Measurements from ENCODE around the gene RAET1G.
"Not testable (repeated sequence)": the region's sequence is repeated elsewhere in the genome, so short reads cannot be mapped to it uniquely, and the experiment has no call there.

RAET1G gene

GRCh38 chr6:149960488-149960887, 37.6 kb upstream of the RAET1G start:
- DNase-seq, result no peak
- H3K27me3 ChIP-seq, result peaks cover 59% of the 10 kb centered on the region
- H3K9me3 ChIP-seq, result no peaks in the 10 kb centered on the region
- no peak overlapping the region for H3K4me3 ChIP-seq (ENCODE audit: low read depth, low read length)
- H3K4me1 ChIP-seq, result no peaks in the 10 kb centered on the region
- TF ChIP-seq CTCF (IDR thresholded peaks at IDR 0.05; ENCODE audit: low read depth, low read length), result no peak
- no peaks in the 10 kb centered on the region for H3K36me3 ChIP-seq

- peaks cover 58% of the 10 kb centered on the region for H3K27me3 ChIP-seq
- not testable (repeated sequence) for H3K36me3 ChIP-seq; H3K4me3 ChIP-seq (ENCODE audit: low read depth, low read length); H3K4me1 ChIP-seq; H3K9me3 ChIP-seq; DNase-seq
Observed at GRCh38 chr6:149959806-149960205, 36.9 kb upstream of the RAET1G start.

GRCh38 chr6:149958124-149958523, 35.2 kb upstream of the RAET1G start:
- not testable (repeated sequence) for DNase-seq; H3K36me3 ChIP-seq; H3K4me1 ChIP-seq; H3K4me3 ChIP-seq (ENCODE audit: low read depth, low read length); H3K9me3 ChIP-seq
- H3K27me3 ChIP-seq, result peaks cover 54% of the 10 kb centered on the region

- not testable (repeated sequence) for H3K9me3 ChIP-seq; DNase-seq; H3K36me3 ChIP-seq; H3K4me3 ChIP-seq (ENCODE audit: low read depth, low read length); H3K4me1 ChIP-seq
- peaks cover 71% of the 10 kb centered on the region for H3K27me3 ChIP-seq
Observed at GRCh38 chr6:149955654-149956317, 32.9 kb upstream of the RAET1G start.

GRCh38 chr6:149954984-149955653, 32.2 kb upstream of the RAET1G start:
- H3K36me3 ChIP-seq; H3K4me1 ChIP-seq; H3K9me3 ChIP-seq; DNase-seq; H3K4me3 ChIP-seq (ENCODE audit: low read depth, low read length): not testable (repeated sequence)
- peaks cover 71% of the 10 kb centered on the region for H3K27me3 ChIP-seq

GRCh38 chr6:149954328-149954983, 31.5 kb upstream of the RAET1G start:
- not testable (repeated sequence) for H3K4me3 ChIP-seq (ENCODE audit: low read depth, low read length); H3K9me3 ChIP-seq; H3K4me1 ChIP-seq; DNase-seq; H3K36me3 ChIP-seq
- peaks cover 77% of the 10 kb centered on the region for H3K27me3 ChIP-seq

GRCh38 chr6:149953934-149954327, 31.0 kb upstream of the RAET1G start:
- H3K27me3 ChIP-seq, result peaks cover 77% of the 10 kb centered on the region
- H3K36me3 ChIP-seq; DNase-seq; H3K9me3 ChIP-seq; H3K4me1 ChIP-seq; H3K4me3 ChIP-seq (ENCODE audit: low read depth, low read length): not testable (repeated sequence)

- H3K9me3 ChIP-seq; H3K36me3 ChIP-seq; DNase-seq; H3K4me3 ChIP-seq (ENCODE audit: low read depth, low read length); H3K4me1 ChIP-seq: not testable (repeated sequence)
- H3K27me3 ChIP-seq, result peaks cover 81% of the 10 kb centered on the region
Observed at GRCh38 chr6:149953390-149953789, 30.5 kb upstream of the RAET1G start.

- TF ChIP-seq CTCF (IDR thresholded peaks at IDR 0.05; ENCODE audit: low read depth, low read length), result no peak
- Histone ChIP-seq H3K4me1 (no peaks in the 10 kb centered on the region), H3K9me3 (no peaks in the 10 kb centered on the region), H3K36me3 (no peaks in the 10 kb centered on the region), H3K27me3 (peaks cover 66% of the 10 kb centered on the region), H3K4me3 (ENCODE audit: low read depth, low read length) (no peak overlapping the region)
- DNase-seq, result no peak
Observed at GRCh38 chr6:149951626-149952025, 28.7 kb upstream of the RAET1G start.

All from BE2C (cell line).